Hematopoietic multipotent progenitor cell treated with erythropoietin and hydrocortisone succinate and interleukin-3 and kit ligand, for 6 days (in vitro differentiated cells): Measurements from ENCODE around the gene SPTAN1.
"Not testable (repeated sequence)": the region's sequence is repeated elsewhere in the genome, so short reads cannot be mapped to it uniquely, and the experiment has no call there.

ENCODE experiments used
- DNase-seq: peaks from one replicate; pipeline ENCODE4 v3.0.0-alpha.2; 2015

The SPTAN1 gene

DNA sequence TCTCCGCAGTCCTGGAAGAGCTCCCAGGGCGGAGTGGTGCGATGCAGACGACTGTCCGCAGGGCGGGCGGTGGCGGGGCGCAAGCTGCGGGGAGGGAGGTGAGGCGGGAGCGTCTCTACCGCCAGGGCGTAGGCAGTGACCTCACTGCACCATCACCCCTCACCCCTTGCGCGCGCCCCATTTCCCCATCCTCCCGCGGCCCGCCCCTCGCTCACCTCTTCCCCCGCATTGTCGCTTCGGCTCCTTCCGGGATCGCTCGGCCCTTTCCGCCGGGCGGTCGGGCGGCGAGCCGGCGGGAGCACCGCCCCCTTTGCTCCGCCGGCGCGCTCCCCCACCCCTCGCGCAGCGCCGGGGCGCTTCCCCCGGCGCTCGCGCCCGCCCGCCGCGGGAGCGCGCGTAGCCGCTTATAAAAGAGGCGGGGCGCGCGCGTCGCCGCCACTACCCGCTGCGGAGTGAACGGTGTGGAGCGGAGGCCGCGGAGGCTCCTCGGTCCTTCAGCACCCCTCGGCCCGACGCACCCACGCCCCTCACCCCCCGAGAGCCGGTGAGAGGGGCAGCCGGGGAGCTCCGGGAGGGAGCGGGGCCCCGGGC, at the start of gene SPTAN1:
SPTAN1 (plus strand) TSS at position 435 of the 591 bp plus-strand sequence. CDS start 14,154 bp downstream, outside the sequence.
- DNase-seq, result peak; percentile 88

DNA sequence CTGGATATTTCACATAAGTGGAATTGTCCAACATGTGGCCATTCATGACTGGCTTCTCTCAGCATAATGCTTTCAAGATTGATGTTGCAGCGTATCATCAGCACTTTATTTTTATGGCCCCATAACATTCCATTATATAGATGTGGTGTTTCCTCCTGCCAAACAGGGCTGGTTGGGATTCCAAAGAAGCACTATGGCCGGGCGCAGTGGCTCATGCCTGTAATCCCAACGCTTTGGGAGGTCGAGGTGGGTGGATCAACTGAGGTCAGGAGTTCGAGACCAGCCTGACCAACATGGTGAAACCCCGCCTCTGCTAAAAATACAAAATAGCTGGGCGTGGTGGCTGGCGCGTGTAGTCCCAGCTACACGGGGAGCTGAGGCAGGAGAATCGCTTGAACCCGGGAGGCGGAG, 49.0 kb upstream of the SPTAN1 start:
- DNase-seq, result not testable (repeated sequence)

GRCh38 chr9:128503870-128504269, 48.5 kb upstream of the SPTAN1 start:
- peak; percentile 33 for DNase-seq

DNA sequence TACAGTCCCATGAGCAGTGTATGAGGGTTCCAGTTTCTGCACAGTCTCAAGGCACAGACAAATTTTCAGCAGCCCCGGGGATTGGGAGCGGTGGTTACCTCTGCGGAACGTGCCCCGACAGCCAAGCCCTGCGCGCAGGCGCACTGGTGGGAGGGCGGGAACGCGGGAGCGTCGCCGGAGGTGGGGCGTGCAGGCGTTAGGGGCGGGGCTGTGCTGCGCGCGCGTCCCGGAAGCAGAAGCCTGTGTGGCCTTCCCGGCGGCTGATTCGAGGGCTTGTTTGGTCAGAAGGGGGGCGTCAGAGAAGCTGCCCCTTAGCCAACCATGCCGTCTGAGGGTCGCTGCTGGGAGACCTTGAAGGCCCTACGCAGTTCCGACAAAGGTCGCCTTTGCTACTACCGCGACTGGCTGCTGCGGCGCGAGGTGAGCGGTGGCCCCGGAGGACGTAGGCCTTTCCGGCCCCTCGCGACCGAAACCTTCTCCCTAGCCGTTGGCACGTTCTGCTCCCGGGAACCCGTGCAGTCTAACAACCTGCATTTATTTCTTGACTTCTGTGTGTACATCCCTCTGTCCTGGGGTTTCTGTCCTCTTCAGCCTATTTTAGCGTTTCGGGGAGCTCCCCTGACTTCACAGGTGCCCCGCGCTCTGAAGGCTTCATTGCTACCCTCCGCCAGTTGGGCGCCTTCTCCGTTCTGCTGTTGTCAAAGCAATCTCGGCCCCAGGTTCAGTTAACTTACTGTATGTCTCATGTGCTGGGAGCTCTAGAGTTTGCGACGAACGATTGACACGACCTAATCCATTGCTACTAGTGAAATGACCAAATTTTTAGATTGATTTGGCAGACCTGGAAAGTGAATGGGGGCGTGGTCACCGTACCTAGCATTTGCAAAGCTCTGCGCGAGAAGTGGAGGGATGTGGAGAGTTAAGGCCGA, 47.6 kb upstream of the SPTAN1 start, which contains the start of gene GLE1:
GLE1 (plus strand) TSS at position 235 of the 929 bp plus-strand sequence; CDS start at position 322, 87 bp downstream.
- peak; percentile 96 for DNase-seq

DNA sequence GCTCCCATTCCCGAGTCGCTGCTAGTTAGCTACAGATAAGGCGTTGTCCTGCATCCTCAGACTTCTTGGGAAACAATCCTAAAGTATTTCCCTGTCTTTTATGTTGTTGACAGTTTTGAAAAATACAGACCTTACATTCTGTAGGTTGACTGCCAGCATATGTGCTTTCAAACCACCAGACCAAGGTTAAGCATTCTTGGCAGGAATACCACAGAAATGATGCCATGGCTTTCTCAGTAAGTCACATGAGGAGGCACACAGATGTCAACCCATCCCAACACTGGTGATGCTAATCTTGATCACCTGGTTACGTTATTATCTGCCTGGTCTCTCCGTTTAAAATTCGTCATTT, 47.0 kb upstream of the SPTAN1 start:
- no peak for DNase-seq

DNA sequence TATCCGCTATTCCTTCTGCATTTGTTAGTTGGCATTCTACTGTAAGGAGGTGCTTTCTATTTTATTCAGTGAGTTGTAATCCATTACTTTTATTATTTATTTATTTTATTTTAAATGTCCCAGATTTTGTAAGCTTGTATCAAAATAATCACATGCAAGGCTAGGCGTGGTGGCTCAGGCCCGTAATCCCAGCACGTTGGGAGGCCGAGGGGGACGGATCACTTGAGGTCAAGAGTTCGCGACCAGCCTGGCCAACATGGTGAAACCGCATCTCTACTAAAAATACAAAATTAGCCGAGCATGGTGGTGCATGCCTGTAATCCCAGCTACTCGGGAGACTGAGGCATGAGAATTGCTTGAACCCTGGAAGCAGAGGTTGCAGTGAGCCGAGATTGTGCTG, 46.5 kb upstream of the SPTAN1 start:
- DNase-seq, result not testable (repeated sequence)

DNA sequence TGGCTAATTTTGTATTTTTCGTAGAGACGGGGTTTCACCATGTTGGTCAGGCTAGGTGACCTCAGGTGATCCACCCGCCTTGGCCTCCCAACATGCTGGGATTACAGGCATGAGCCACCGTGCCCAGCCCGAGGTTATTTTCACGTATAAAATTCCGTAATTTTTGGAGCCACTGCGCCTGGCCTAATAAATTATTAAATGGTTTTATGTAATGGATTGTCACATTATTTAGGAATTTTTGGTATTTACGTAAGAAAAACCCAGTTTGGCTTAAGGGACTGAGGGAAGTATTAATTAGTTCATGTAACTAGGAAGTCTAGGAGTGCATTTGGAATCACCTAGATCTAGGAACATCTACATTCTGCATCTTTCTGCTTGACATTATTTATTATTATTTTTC, 39.6 kb upstream of the SPTAN1 start:
- no peak for DNase-seq

GRCh38 chr9:128521956-128522355, 30.4 kb upstream of the SPTAN1 start:
- no peak for DNase-seq

DNA sequence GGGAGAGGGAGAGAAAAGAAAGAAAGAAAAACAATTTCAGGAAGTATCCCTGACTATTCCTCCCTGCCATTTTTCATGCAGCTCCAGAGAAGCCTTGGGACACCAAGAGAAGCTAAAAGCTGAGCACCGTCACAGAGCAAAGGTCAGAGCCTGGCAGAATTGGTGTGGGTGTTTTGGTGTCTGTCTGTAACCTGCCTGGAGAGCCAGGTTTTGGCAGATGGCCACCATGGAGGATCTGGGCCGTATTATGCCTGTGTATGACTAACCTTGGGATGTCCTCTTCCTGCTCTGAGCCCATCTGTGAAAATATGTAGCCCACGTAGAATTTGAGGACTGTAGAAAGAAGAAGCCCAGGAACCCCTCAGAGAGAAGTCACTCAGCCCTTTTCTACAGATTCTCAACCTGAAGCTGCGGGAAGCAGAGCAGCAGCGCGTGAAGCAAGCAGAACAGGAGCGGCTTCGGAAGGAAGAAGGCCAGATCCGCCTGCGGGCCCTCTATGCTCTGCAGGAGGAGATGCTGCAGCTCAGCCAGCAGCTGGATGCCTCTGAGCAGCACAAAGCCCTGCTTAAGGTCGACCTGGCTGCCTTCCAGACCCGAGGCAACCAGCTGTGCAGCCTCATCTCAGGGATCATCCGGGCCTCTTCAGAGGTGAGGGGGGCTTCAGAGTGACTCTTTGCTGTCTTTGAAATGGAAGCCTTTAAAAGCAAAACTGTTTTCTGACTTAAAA, 29.0 kb upstream of the SPTAN1 start:
- DNase-seq, result no peak

- DNase-seq, result no peak
These were observed 25.7 kb upstream of the SPTAN1 start for GRCh38 chr9:128526720-128527119.

- no peak for DNase-seq
These were observed 23.8 kb upstream of the SPTAN1 start for GRCh38 chr9:128528445-128529160.

- DNase-seq, result no peak
These were observed 23.2 kb upstream of the SPTAN1 start for GRCh38 chr9:128529191-128529590.

DNA sequence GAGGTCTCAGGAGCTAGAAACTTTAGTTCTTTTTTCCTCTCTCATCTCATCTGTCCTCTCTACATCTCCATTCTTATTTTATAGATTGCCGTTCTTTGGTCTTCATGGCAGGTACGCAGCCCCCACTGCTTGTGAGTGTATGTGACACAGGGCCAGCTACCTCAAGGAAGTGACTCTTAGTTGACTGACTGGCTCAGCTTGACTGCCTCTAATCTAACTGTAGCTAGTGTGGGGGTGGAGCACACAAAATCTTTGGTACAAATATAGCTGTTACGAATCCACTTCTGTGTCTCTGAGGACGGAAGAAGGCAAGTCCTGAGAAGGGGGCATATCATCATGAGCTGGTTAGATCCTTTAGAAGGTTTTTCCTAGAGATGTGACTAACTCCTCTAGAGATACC, 19.8 kb upstream of the SPTAN1 start:
- DNase-seq, result no peak

- no peak for DNase-seq
These were observed 11.6 kb upstream of the SPTAN1 start for GRCh38 chr9:128540634-128541360.

DNA sequence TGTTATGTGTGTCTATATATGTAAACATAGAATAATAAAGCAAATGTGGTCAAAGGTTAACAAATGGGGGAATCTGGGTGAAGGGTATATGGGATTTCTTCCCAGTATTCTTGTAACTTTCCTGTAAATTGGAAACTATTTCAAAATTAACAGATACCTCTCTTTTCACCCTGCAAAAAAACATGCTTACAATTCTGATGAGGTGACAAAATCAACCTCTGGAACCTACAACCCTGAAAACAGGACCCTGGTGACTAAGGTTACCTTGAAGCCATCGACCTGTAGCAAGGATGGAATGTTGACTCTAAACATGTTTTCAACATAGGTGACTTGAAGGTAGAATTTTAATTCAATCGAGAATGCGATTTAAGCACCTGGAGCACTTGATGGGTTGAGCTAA, 5.9 kb upstream of the SPTAN1 start:
- no peak for DNase-seq

DNA sequence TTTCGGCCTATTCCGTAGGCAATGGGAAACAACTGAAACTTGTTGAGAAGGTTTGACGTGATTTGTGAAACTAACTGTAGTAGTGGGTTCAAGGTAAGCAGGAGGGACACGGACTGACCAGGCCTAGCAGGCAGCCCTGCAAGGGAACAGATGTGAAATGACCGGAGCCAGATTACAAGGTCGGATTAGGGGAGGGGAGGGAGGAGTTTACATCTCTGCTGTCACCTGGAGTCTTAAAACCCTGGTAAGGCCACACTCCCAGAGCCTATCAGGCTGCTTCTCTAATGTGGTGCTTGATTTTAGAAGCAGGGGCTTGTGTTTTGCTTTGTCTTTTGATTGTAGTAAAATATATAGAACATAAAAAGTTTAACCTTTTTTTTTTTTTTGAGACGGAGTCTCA, 3.5 kb upstream of the SPTAN1 start:
- DNase-seq, result no peak

GRCh38 chr9:128550226-128550625, 2.2 kb upstream of the SPTAN1 start:
- DNase-seq, result no peak

- no peak for DNase-seq
These were observed 1.4 kb upstream of the SPTAN1 start for GRCh38 chr9:128550770-128551656.

- DNase-seq, result no peak
These were observed 682 bp upstream of the SPTAN1 start for GRCh38 chr9:128551657-128552152.

DNA sequence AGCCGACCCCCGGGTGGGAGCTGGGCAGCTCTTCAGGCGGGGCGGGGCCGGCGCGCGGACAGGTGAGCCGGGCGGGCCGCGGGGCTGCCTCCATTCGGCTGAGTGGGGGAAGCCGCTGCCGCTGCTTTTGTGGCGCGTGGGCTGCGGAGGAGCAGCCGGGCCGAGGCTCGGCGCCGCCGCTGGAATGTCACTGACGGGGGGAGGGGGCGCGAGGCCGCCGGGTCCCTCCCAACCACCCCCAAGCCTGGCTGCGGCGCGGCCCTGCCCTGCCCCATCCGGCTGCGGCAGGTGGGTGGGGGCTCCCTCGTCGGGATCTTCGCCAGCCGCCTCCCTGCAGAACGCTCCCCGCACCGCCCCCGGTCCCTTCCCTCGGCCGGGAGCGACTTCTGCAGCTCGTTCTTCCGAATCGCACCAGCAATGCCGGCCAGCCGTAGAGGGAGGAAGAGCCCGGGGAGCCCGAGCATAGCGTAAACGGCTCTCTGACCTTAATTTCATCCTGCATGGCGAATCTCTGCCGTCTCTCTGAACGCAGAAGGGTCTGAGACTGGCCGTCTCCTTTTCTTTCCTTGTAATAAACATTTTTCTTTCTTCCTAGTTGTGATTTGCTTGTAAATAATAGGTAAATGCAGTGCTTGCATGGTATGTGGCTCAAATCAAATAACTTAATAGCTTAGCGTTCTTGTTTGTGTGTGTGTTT, 505 bp downstream of the SPTAN1 start:
- DNase-seq, result peak; percentile 37
